ENCODE data around the gene LILRA2. TPM values are rescaled to one million over a fixed set of nuclear protein-coding genes. Genes with fewer than 3 reads are reported as not detected.
"Not testable (repeated sequence)": the region's sequence is repeated elsewhere in the genome, so short reads cannot be mapped to it uniquely, and the experiment has no call there.

LILRA2 gene
- total RNA-seq, 2 experiments from 2014 or later, result not detected

GRCh38 chr19:54606230-54606629, 32.6 kb downstream of the LILRA2 start:
- intact Hi-C loops (cut with micrococcal nuclease), result no loop called here
- H3K36me3 Mint-ChIP-seq (ENCODE audit: low read depth), result no peaks in the 10 kb centered on the region
- DNase-seq, result no peak
- H3K4me1 Mint-ChIP-seq (ENCODE audit: low read depth), result no peaks in the 10 kb centered on the region
- CTCF ChIA-PET, result no interaction called here
- no peak overlapping the region for H3K27ac Mint-ChIP-seq
- peaks cover 13% of the 10 kb centered on the region for H3K27me3 Mint-ChIP-seq (ENCODE audit: low read depth)
- H3K4me3 Mint-ChIP-seq, result no peak overlapping the region
- no peaks in the 10 kb centered on the region for H3K9me3 Mint-ChIP-seq

GRCh38 chr19:54606891-54607784, 33.5 kb downstream of the LILRA2 start:
- peaks cover 11% of the 10 kb centered on the region for H3K27me3 Mint-ChIP-seq (ENCODE audit: low read depth)
- H3K4me3 Mint-ChIP-seq, result no peak overlapping the region
- no peak for DNase-seq
- intact Hi-C loops (cut with micrococcal nuclease), result no loop called here
- no peaks in the 10 kb centered on the region for H3K36me3 Mint-ChIP-seq (ENCODE audit: low read depth)
- no peaks in the 10 kb centered on the region for H3K9me3 Mint-ChIP-seq
- H3K4me1 Mint-ChIP-seq (ENCODE audit: low read depth), result no peaks in the 10 kb centered on the region
- H3K27ac Mint-ChIP-seq, result no peak overlapping the region
- CTCF ChIA-PET, result no interaction called here

- Mint-ChIP-seq H3K4me1 (ENCODE audit: low read depth) (no peaks in the 10 kb centered on the region), H3K27ac (no peak overlapping the region), H3K27me3 (ENCODE audit: low read depth) (peaks cover 11% of the 10 kb centered on the region), H3K36me3 (ENCODE audit: low read depth) (no peaks in the 10 kb centered on the region), H3K9me3 (no peaks in the 10 kb centered on the region), H3K4me3 (no peak overlapping the region)
- CTCF ChIA-PET, result no interaction called here
- intact Hi-C loops (cut with micrococcal nuclease), result no loop called here
- DNase-seq, result no peak
These were observed 34.2 kb downstream of the LILRA2 start for GRCh38 chr19:54607785-54608150.

GRCh38 chr19:54608205-54608604, 34.6 kb downstream of the LILRA2 start:
- CTCF ChIA-PET, result no interaction called here
- intact Hi-C loops (cut with micrococcal nuclease), result no loop called here
- DNase-seq, result no peak
- Mint-ChIP-seq H3K9me3 (no peaks in the 10 kb centered on the region), H3K4me1 (ENCODE audit: low read depth) (no peaks in the 10 kb centered on the region), H3K4me3 (no peak overlapping the region), H3K27me3 (ENCODE audit: low read depth) (peaks cover 11% of the 10 kb centered on the region), H3K36me3 (ENCODE audit: low read depth) (peaks cover 1% of the 10 kb centered on the region), H3K27ac (no peak overlapping the region)

- Mint-ChIP-seq H3K4me3 (no peak overlapping the region), H3K9me3 (no peaks in the 10 kb centered on the region), H3K4me1 (ENCODE audit: low read depth) (no peaks in the 10 kb centered on the region), H3K36me3 (ENCODE audit: low read depth) (peaks cover 1% of the 10 kb centered on the region), H3K27ac (no peak overlapping the region), H3K27me3 (ENCODE audit: low read depth) (peaks cover 11% of the 10 kb centered on the region)
- CTCF ChIA-PET, result no interaction called here
- no peak for DNase-seq
- intact Hi-C loops (cut with micrococcal nuclease), result no loop called here
These were observed 35.2 kb downstream of the LILRA2 start for GRCh38 chr19:54608792-54609191.

- Mint-ChIP-seq H3K36me3 (ENCODE audit: low read depth) (peaks cover 1% of the 10 kb centered on the region), H3K27me3 (ENCODE audit: low read depth) (peaks cover 11% of the 10 kb centered on the region), H3K9me3 (no peaks in the 10 kb centered on the region), H3K27ac (no peak overlapping the region), H3K4me3 (no peak overlapping the region), H3K4me1 (ENCODE audit: low read depth) (no peaks in the 10 kb centered on the region)
- DNase-seq, result no peak
- intact Hi-C loops (cut with micrococcal nuclease), result no loop called here
- CTCF ChIA-PET, result no interaction called here
These were observed 35.8 kb downstream of the LILRA2 start for GRCh38 chr19:54609356-54609791.

- no peak for DNase-seq
- H3K4me1 Mint-ChIP-seq (ENCODE audit: low read depth), result no peaks in the 10 kb centered on the region
- H3K36me3 Mint-ChIP-seq (ENCODE audit: low read depth), result peaks cover 1% of the 10 kb centered on the region
- H3K4me3 Mint-ChIP-seq, result no peak overlapping the region
- H3K27ac Mint-ChIP-seq, result no peak overlapping the region
- H3K27me3 Mint-ChIP-seq (ENCODE audit: low read depth), result peaks cover 2% of the 10 kb centered on the region
- CTCF ChIA-PET, result no interaction called here
- H3K9me3 Mint-ChIP-seq, result peaks cover 5% of the 10 kb centered on the region
- intact Hi-C loops (cut with micrococcal nuclease), result no loop called here
These were observed 38.8 kb downstream of the LILRA2 start for GRCh38 chr19:54612428-54612827.

GRCh38 chr19:54614726-54615125, 41.1 kb downstream of the LILRA2 start:
- Mint-ChIP-seq H3K4me3 (no peak overlapping the region), H3K4me1 (ENCODE audit: low read depth) (no peaks in the 10 kb centered on the region), H3K27ac (no peak overlapping the region), H3K36me3 (ENCODE audit: low read depth) (peaks cover 1% of the 10 kb centered on the region), H3K9me3 (peaks cover 5% of the 10 kb centered on the region), H3K27me3 (ENCODE audit: low read depth) (no peaks in the 10 kb centered on the region)
- no peak for DNase-seq
- CTCF ChIA-PET, result interaction anchor here (0.8 kb wide), 1 partner anchor 59 kb away, joined by 3 read pairs; no protein-coding TSS in a partner anchor
- intact Hi-C loops (cut with micrococcal nuclease), result no loop called here

GRCh38 chr19:54616057-54616456, 42.5 kb downstream of the LILRA2 start:
- no peak for DNase-seq
- no peaks in the 10 kb centered on the region for H3K4me1 Mint-ChIP-seq (ENCODE audit: low read depth)
- H3K27me3 Mint-ChIP-seq (ENCODE audit: low read depth), result no peaks in the 10 kb centered on the region
- no peak overlapping the region for H3K4me3 Mint-ChIP-seq
- H3K27ac Mint-ChIP-seq, result no peak overlapping the region
- intact Hi-C loops (cut with micrococcal nuclease), result no loop called here
- CTCF ChIA-PET, result no interaction called here
- peaks cover 5% of the 10 kb centered on the region for H3K9me3 Mint-ChIP-seq
- H3K36me3 Mint-ChIP-seq (ENCODE audit: low read depth), result peaks cover 1% of the 10 kb centered on the region

- CTCF ChIA-PET, result no interaction called here
- intact Hi-C loops (cut with micrococcal nuclease), result no loop called here
- no peak for DNase-seq
- Mint-ChIP-seq H3K4me3 (no peak overlapping the region), H3K27me3 (ENCODE audit: low read depth) (no peaks in the 10 kb centered on the region), H3K9me3 (peaks cover 5% of the 10 kb centered on the region), H3K27ac (no peak overlapping the region), H3K36me3 (ENCODE audit: low read depth) (peaks cover 1% of the 10 kb centered on the region), H3K4me1 (ENCODE audit: low read depth) (no peaks in the 10 kb centered on the region)
These were observed 43.4 kb downstream of the LILRA2 start for GRCh38 chr19:54616821-54617560.

- no peak for DNase-seq
- Mint-ChIP-seq H3K9me3 (no peaks in the 10 kb centered on the region), H3K27me3 (ENCODE audit: low read depth) (peaks cover 4% of the 10 kb centered on the region), H3K4me3 (no peak overlapping the region), H3K4me1 (ENCODE audit: low read depth) (no peaks in the 10 kb centered on the region), H3K36me3 (ENCODE audit: low read depth) (no peaks in the 10 kb centered on the region), H3K27ac (no peak overlapping the region)
- CTCF ChIA-PET, result interaction anchor here (1.5 kb wide), 1 partner anchor 34 kb away, joined by 3 read pairs; no protein-coding TSS in a partner anchor
- intact Hi-C loops (cut with micrococcal nuclease), result no loop called here
These were observed 46.9 kb downstream of the LILRA2 start for GRCh38 chr19:54620464-54620863.

GRCh38 chr19:54622431-54622830, 48.8 kb downstream of the LILRA2 start:
- intact Hi-C loops (cut with micrococcal nuclease), result no loop called here
- Mint-ChIP-seq H3K36me3 (ENCODE audit: low read depth) (no peaks in the 10 kb centered on the region), H3K27ac (no peak overlapping the region), H3K27me3 (ENCODE audit: low read depth) (peaks cover 21% of the 10 kb centered on the region), H3K4me3 (no peak overlapping the region), H3K4me1 (ENCODE audit: low read depth) (no peaks in the 10 kb centered on the region), H3K9me3 (no peaks in the 10 kb centered on the region)
- CTCF ChIA-PET, result no interaction called here
- no peak for DNase-seq

GRCh38 chr19:54624234-54624633, 50.6 kb downstream of the LILRA2 start:
- H3K27ac Mint-ChIP-seq; H3K4me3 Mint-ChIP-seq; intact Hi-C loops (cut with micrococcal nuclease); H3K4me1 Mint-ChIP-seq (ENCODE audit: low read depth); CTCF ChIA-PET; H3K9me3 Mint-ChIP-seq; DNase-seq; H3K36me3 Mint-ChIP-seq (ENCODE audit: low read depth): not testable (repeated sequence)
- H3K27me3 Mint-ChIP-seq (ENCODE audit: low read depth), result peaks cover 34% of the 10 kb centered on the region

All from activated naive CD4-positive, alpha-beta T cell treated with anti-CD3 and anti-CD28 coated beads for 36 hours (primary cell).